ENCODE measurements around the gene GREB1.

The GREB1 gene

GRCh38 chr2:11559066-11559785, 25.4 kb downstream of the GREB1 start:
- in situ Hi-C loops (cut with MboI; ENCODE audit: low sequenced_read_pairs): no loop called here

DNA sequence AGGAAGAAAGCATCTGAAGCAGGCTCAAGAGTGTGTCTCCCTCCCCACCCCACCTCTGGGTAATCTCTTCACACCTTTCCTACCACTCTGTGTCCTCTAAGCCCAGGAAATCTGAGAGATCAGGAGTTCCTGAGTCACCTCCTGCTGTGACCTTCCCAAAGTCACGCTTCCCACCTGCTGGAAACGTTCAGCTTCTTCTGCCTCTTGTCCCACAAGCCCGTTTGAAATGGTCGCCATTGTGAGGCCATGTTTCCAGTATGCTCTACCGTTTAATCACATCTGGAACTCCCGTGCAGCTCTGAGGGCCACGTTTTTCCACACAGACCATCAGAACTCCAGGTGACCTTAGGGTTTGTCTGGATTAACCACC, 25.9 kb downstream of the GREB1 start:
- in situ Hi-C loops (cut with MboI; ENCODE audit: low sequenced_read_pairs): no loop called here

- in situ Hi-C loops (cut with MboI; ENCODE audit: low sequenced_read_pairs): no loop called here
Observed at GRCh38 chr2:11560806-11561205, 27.0 kb downstream of the GREB1 start.

DNA sequence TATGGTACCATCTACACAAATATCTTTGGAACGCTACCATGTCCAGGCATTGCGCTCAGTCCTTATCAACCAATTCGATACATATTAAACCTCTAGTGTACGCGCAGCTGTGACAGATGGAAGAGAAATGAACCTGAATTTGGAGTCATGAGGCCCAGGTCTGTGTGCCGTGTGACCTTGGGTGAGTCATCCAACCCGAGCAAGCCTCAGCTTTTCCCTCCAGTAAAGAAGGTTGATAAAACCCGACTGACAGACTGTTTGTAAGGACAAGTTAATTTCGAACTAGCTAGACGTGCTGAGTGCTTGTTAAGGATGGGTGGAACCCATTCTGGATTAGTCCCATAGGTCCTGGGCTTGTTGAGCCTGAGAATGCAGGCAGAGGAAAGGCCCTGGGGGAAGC, 28.2 kb downstream of the GREB1 start:
- in situ Hi-C loops (cut with MboI; ENCODE audit: low sequenced_read_pairs): no loop called here

GRCh38 chr2:11562476-11562875, 28.6 kb downstream of the GREB1 start:
- in situ Hi-C loops (cut with MboI; ENCODE audit: low sequenced_read_pairs): no loop called here

DNA sequence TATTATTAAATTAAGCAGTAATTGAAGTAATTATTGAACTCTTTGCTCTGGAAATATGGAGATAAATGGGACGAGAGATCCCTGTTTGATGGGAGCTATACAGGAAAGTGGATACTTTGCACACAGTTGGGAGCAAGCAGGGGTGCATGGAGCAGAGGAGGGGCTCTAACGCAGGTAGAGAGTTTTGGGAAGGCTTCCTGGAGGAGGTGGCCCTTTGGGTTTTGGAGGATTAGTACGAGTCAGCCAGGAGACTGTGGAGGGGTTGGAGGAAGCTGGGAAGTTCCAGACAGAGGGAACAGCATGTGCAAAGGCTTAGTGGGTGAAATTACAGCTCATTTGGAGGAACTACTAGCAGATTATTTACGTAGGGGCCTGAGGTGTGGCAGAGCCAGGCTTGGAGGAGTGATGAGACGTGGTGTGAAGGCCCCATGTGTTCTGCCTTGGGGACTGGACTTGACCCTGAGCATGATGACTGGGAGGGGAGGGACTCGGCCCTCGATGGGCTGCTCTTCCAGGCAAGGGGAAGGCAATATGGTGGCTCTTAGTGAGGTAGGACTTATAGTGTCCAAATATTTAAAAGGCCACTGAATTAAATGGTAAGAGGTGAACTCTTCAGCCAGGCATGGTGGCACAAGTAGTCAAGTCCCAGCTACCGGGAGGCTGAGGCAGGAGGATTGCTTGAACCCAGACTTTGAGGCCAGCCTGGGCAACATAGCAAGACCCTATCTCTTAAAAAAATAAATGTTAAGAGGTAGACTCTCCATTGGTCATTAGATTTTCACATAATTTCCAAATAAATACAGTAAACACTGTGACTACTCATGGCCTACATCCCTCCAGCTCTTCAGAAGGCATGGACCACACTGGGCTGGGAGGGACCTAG, 30.2 kb downstream of the GREB1 start:
- in situ Hi-C loops (cut with MboI; ENCODE audit: low sequenced_read_pairs): no loop called here

DNA sequence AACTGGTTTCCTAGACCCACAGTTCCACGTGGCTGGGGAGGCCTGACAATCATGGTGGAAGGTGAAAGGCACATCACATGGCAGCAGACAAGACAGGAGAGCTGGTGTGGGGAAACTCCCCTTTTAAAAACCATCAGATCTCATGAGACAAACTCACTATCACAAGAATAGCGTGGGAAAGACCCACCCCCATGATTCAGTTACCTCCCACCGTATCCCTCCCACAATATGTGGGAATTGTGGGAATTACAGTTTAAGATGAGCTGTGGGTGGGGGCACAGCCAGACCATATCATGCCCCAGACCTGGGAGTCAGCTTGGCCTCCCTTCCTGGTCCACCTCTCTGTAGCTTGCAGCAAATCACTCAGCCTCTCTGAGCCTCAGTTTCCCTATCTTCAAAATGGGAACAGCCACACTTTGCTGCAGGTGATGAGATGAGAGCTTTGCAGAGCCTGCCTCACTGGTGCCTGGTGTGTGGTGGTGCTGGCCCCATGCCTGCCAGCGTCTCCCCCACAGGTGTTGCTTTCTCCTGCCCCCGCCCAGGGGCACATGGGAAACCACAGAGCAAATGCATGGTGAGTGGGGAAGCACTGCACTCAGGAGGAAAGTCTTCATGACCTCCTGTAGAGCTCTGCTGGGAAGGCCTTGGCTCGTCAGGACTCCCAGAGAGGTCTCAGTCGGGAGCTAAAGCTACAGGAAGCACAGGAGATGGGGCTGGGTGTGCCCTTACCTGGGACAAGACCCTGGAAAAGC, 31.1 kb downstream of the GREB1 start:
- in situ Hi-C loops (cut with MboI; ENCODE audit: low sequenced_read_pairs): no loop called here

- in situ Hi-C loops (cut with MboI; ENCODE audit: low sequenced_read_pairs): no loop called here
Observed at GRCh38 chr2:11566383-11566782, 32.5 kb downstream of the GREB1 start.

- in situ Hi-C loops (cut with MboI; ENCODE audit: low sequenced_read_pairs): no loop called here
Observed at GRCh38 chr2:11567631-11568031, 33.8 kb downstream of the GREB1 start.

GRCh38 chr2:11568436-11568835, 34.6 kb downstream of the GREB1 start:
- in situ Hi-C loops (cut with MboI; ENCODE audit: low sequenced_read_pairs): no loop called here

DNA sequence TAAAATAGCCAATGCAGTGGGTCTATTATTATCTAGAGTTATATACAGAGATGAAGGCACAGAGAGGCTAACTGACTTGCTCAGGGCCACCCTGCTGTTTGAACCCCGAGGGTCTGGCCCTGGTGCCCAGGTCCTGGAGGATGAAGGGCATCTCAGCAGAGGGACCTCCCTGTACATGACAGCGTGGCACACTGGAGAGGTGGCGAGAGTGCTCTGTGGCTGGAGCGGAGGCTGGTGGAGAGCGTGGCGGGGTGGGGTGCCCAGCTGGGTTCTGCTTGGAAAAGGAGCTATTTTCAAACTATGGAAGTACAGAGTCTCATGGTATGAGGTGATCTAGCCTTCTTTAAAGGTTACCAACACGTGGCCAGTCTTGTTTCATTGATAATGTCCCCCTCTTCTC, 35.8 kb downstream of the GREB1 start:
- in situ Hi-C loops (cut with MboI; ENCODE audit: low sequenced_read_pairs): no loop called here

- in situ Hi-C loops (cut with MboI; ENCODE audit: low sequenced_read_pairs): no loop called here
Observed at GRCh38 chr2:11571170-11571569, 37.3 kb downstream of the GREB1 start.

- in situ Hi-C loops (cut with MboI; ENCODE audit: low sequenced_read_pairs): no loop called here
Observed at GRCh38 chr2:11572996-11573395, 39.2 kb downstream of the GREB1 start.

DNA sequence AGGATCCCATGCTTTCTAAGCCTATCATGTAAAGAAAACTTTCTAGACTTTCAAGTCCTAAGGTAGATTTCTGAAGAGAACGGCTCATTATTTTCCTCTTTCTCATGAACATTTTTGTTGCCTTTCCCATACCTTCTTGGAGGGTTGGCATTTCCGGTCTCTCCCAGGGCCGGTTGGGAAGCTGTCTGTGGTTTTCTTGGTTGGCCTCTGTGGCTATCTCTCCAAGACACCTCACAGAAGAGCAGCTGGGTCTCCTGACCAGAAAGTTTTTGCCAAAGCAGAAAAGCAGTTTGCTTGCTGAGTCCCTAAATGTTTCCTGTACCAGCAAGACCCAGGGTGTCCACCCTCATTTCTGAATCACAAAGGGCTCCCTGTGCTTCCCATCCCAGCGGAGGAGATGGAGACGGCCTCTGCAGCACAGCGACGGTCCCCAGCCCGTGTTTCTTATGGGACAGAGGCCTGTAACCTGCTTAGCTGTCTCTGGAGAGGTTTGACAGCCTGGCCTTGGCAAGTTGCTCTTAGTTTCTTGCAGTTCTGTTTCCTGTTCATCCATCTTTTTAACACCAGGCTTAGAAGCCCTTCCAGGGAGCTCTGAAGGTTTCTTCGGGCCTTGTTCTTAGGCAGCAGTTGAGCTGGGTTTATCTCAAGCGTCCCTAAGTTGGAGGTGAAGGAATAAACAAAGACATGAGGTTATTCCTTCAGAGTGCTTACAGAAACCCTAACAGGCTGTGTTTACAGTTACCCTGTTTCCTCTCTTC, 39.8 kb downstream of the GREB1 start:
- in situ Hi-C loops (cut with MboI; ENCODE audit: low sequenced_read_pairs): no loop called here

GRCh38 chr2:11574176-11575046, 40.6 kb downstream of the GREB1 start:
- in situ Hi-C loops (cut with MboI; ENCODE audit: low sequenced_read_pairs): loop anchor here (25.0 kb wide), 1 partner anchor 737 kb away; no protein-coding TSS in a partner anchor

DNA sequence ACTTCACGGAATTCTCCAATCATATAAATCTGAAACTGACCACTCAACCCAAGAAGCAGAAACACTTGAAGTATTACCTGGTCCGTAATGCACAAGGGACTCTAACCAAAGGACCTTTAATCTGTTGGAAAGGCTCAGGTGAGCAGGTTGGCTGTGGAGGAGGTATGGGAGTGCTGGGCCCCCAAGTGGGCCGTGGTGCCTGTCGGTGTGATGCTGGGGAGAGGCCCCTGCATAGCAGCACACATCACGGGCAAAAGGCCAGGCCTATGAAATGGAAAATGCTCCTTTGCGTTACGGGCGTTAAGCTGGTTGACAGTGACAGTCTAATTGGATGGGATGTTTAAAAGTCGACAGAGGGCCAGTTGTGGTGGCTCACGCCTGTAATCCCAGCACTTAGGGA, 42.6 kb downstream of the GREB1 start:
- in situ Hi-C loops (cut with MboI; ENCODE audit: low sequenced_read_pairs): loop anchor here (25.0 kb wide), 1 partner anchor 739 kb away; no protein-coding TSS in a partner anchor

GRCh38 chr2:11577101-11577883, 43.4 kb downstream of the GREB1 start:
- in situ Hi-C loops (cut with MboI; ENCODE audit: low sequenced_read_pairs): loop anchor here (25.0 kb wide), 1 partner anchor 740 kb away; no protein-coding TSS in a partner anchor

GRCh38 chr2:11578081-11578948, 44.5 kb downstream of the GREB1 start:
- in situ Hi-C loops (cut with MboI; ENCODE audit: low sequenced_read_pairs): loop anchor here (25.0 kb wide), 1 partner anchor 741 kb away; no protein-coding TSS in a partner anchor
